Activated naive CD4-positive, alpha-beta T cell treated with anti-CD3 and anti-CD28 coated beads, Interleukin-2, amount 50 U/mL, for 16 hours (primary cell): ENCODE results near the gene TPO.
A peak's percentile ranks its signal among the peaks of the same experiment; 100 is the strongest.

Source experiments
- DNase-seq: peaks from one replicate; pipeline ENCODE4 v3.0.0-alpha.2; 2020

Gene TPO

DNA sequence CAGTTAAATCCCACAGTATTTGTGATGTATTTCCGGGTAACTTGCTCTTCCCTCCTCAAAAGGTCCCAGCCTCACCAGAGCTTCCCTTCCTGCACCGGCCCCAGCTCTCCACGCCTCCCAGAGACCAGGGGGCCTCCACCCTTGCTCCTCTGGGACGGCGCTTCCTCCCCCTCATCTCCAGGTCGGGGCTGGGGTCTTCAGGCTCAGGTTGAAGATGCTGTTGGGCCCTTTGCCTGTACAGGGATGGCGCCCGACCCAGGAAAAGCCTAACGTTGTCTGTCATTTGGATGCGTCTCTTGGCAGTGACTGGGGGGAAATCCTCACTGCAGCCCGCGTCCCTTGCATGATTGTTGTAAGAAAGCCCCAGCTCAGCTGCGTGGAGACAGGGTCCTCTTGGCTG, 126.7 kb downstream of the TPO start:
- no peak for DNase-seq

DNA sequence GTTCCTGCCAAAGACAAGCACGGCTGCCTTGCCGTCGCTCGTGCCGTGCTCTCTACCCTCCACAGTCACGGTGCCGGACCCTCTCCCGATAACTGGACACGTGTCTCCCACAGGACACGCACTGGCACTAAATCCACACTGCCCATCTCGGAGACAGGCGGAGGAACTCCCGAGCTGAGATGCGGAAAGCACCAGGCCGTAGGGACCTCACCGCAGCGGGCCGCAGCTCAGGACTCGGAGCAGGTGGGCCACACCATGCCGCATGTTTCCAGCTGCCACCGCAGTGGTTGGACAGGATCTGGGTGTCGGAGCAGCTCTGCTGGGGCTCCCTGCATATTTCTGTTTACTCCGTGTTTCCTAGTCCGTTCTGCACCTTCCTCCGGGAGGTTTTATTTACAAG, 127.2 kb downstream of the TPO start:
- DNase-seq = no peak

DNA sequence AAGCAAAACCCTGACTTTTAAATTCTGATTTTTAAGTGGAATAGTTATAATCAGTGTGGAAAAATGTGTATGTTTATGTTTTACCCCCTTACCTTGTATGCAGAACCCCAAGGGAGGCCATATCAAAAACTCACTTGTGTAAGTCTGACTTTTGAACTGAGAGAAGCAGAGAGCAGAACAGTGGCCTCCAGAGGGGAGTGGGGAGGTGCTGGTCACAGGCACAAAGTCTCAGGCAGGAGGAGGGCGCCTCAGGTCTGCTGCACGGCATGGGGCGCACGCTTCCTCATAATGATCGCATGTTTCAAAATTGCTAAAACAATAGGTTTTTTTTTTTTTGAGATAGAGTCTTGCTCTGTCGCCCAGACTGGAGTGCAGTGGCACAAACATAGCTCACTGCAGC, 127.8 kb downstream of the TPO start:
- no peak for DNase-seq

DNA sequence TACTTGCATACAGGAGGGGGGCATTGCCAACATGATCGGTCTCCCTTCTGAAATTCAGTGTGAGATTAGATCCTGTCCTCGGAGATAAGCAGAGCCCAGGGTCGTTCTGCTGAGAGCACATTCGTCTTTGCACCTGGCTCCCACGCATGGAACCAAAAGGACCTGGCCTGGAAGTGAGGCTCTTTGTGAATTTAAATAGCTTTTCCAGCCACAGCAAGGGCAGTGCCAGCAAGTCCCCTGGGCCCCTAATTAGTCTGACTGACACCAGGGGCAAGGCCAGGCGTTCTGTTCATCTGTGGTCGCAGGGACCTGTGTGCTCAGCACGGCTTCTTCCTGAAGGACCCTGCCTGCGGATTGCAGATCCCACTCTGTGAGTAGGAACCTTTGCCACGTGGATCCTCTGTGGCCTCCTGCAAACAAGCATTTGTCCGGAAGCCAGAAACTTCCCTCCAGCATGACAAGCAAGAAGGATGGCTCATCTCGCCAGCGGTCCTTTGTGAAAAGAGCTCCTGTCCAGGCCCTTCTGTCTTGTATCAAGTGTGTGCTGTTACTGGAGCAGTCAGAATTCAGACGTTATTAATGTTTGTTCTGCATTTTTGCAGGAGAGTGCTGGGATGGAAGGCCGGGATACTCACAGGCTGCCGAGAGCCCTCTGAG, 128.7 kb downstream of the TPO start:
- DNase-seq = no peak

DNA sequence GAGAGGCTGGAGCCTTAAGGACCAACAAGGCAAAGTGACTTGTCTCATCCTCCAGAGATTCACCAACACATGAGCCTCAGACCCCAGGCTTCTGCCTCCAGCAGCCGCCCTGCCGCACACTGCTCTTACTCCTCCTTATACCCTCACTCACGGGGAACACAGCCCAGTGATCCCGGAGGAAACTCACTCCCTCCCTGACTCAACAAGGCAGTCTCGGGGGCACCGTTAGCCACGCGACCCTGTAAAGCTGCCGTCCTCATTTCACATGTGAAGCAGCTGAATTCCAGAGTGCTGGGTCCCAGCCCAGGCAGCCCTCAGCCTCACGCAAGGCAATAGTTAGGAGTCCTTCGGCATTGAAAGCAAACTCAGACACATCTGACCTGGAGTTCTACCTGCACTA, 129.7 kb downstream of the TPO start:
- no peak for DNase-seq

DNA sequence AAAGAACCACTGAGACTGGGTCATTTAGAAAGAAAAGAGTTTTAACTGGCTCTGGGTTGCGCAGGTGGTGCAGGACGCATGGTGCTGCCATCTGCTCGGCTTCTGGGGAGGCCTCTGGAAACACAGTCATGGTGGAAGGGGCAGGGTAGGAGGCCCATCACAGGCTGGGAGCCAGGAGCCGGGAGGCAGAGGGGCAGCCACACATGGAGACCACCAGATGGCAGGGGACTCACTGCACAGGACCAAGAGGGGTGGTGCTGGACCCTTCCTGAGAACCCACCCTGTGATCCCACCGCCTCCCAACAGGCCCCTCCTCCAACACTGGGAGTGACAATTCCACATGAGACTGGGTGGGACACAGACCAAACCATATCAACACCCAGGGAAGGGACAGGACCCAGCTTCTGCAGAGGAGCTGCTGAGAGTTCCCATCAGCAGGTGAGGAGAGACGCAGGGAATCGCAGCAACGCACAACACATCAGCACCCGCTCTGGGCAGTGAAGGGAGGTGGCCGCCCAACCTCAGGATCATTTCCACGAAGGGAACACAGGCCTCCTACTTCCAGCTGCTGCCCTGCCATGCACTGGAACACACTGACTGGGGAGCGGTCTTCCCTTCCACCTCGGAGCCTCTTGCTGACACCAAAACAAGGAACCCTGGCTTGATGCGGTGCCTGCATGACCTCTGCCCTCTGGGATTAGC, 130.7 kb downstream of the TPO start:
- DNase-seq = no peak

DNA sequence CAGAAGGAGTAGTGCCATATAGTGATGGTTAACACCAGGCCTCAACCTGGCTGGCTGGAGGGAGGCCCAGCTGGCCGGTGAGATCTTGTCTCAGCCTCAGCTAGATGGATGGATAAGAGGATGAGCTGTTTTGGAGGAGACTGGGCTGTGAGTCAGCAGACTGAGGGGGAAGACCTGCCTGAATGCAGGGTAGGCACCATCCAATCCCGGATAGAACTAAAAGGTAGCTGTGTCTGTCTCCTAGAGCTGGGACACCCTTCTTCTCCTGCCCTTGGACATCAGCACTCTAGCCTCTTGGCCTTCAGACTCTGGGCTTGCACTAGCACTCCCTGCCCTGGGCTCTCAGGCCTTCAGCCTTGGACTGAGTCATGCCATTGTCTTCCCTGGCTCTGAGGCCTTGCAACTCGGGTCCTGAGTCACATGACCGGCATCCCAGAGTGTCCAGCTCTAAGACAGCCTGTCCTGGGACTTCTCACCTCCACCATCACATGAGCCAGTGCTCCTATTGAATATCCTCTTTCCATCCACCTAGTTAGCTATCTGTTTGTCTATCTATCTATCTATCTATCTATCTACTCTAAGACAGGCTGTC, 131.3 kb downstream of the TPO start:
- no peak for DNase-seq

DNA sequence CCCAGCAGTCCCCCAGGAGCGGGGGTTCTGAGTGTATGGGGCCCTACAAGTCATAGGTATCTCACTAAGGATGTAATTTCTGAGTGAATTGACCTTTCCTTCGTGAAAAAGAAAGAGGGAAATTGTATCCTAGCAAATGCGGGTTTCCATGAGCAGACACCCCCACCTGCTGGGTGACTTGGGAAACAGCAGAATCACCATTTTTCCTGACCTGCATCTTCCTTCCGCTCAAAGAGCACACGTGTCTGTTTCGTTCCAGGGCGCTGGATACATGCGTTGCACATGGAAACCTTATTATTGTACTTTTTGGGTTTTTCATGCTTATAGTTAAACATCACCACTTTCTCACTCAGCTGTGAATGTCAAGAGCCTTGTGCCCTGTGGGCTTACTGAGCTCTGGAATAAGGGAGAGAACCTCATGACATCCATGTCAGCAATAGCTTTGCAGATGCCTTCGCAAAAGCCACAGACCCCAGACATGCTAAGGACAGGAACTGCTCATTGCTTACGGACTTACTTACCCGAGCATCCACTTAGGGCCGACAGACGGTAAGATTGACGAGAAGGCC, 132.8 kb downstream of the TPO start:
- DNase-seq = peak; percentile 29

DNA sequence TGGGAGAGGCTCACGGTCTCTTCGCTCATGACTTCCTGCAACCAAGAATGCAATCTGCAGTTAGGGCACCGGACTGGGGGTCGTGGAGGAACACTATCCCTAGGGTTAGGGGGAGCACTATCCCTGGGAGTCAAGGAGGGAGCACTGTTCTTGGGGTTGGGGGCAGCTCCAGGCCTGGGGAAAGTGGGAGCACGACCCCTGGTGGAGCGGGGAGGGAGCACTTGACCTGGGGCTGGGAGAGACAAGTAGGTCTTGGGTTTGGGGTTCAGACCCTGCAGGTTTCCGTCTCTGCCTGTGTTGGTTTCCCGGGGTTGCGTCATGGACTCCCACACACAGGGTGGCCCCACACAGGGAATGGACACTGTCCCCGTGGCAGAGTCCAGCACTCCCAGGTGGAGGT, 133.6 kb downstream of the TPO start:
- DNase-seq = no peak

DNA sequence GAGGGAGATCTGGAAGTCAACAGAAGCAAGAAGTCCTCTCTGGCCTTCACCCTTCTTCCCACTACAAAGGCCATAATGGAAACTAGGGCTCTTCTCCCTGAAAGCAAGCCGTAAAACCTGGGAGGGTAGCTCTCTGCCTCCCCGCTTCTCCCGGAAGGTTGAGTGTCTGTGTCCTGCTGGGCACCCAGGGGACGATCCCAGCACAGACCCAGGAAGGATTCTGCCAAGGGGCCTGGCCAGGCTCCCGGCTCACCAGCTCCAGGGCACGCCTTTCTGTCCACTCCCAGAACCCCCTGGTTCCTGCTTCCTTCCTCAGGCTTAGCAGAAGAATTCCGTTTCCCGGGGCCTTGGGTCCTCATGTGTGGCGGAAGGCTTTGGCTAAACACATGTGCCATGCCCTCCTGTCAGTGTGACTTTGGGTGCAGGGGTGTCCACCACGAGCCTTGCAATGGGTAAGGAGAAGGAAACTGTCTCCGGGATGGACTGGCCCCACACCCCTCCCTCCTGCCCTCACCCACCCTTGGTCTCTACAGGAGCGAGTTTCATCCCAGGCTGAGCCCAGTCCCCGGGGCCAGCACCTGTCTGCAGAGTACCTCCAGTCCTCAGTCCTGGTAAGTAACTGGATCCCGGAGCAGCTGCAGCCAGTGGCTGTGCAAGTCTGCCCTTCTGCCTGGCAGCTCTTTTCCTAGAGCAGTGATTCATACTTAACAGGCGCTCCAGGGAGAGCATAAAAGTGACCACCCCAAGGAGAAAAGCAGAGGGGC, 135.8 kb downstream of the TPO start:
- no peak for DNase-seq

DNA sequence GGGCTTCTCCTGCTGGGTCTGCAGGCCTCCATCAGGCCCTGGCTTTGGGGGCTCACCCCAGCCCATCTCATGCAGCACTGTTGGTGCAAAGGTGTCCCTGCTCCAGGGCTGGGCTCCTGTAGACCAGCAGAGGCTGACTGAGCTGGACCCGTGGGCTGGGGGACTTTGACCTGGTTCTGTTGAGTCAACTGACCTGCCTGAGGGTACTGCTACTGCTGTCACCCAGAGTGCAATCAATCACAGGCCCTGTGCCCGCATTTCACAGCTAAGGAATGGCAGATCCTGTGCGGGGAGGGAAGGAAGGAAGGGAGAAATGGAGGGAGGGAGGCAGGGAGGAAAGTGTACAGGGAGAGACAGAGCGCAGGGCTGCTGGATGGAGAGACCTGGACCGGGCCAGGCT, 136.8 kb downstream of the TPO start:
- no peak for DNase-seq

DNA sequence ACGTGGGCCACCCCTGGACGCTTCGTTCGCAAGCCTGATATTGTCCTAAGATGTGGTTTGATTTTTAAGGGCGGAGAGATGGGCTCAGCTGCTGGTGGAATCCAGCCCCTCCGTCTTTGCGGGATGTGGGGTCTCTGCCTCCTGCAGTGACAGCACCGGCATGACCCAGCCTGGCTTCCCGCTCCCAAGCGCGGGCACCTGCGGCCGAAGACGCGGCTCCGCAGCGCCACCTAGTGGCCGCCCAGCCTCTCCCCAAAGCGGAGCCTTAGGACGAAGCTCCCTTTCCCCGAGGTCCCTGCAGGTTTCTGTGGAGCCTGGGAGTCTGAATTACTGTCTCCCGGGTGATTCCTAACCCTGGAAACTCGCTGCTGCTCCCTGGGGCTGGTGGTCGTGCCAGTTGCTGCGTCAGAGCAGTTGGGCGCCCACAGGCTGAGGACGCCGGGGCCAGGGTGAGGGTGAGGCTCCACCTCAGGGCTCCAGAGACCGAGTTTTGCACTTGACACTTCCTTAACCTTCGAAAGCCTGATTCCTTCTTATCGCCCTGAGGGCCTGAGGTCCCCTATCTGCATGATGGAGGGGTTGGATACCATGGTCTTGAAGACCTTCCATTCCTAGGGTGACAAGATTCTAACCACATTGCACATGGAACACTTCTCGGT, 137.5 kb downstream of the TPO start:
- DNase-seq = peak; percentile 70

DNA sequence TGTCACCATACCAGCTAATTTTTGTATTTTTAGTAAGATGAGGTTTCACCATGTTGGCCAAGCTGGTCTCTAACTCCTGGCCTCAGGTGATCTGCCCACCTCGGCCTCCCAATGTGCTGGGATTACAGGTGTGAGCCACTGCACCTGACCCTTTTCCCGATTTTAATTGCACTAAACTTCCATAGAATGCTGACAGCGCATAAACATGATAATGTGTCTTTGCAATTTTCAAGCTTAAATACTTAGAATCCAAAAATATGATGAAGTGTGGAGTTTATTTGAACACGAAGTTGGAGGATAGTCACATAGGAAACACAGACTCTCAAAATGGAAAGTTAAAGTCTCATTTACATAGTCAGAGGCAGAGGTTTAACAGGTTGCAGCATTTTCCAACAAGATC, 138.6 kb downstream of the TPO start:
- DNase-seq = no peak

DNA sequence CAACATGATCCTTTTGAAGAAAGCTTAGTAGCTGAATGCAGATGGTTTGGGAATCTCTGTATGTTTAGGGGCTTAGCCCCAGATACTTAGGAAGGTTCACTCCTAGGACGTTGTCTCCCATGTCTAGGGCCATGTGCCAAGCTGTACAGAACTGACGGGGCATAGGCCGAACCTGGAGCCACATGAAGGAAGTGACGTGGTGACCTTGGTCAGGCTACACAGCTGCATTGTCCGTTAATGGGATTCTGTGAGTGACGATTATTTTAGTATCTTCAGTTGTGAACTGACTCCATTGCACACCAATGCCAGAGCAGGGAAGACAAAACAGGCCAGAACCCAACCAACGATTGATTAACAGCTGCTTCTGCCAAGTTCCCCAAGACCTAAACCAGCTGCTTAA, 139.3 kb downstream of the TPO start:
- DNase-seq = no peak

DNA sequence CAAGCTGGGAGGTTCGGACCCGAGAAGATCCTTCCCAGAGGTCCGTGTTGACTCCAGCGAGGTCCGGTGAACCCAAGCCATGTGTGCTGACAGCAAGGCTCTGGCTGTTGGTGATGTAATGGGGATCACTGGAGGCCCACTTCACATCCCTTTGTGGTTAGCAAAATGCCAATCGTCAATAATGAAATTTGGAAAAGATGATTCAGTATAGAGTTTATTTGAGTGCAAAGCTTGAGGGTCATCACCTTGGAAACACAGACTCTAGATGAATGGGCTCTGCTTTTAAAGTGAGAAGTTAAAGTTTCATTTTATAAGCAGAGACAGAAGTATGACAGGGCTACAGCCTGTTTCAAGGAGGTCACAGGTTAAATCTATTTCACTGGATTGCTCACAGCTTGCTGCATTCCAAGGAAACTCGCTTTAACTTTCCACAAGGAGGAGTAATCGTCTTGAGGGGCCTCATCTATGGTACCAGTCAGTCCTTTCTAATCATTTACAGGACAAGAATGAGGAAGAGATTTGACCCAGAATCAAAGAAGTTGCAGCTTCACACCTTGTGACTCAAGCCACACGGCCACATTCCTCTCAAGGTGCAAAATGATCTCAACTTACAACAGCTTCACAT, 140.5 kb downstream of the TPO start:
- no peak for DNase-seq

DNA sequence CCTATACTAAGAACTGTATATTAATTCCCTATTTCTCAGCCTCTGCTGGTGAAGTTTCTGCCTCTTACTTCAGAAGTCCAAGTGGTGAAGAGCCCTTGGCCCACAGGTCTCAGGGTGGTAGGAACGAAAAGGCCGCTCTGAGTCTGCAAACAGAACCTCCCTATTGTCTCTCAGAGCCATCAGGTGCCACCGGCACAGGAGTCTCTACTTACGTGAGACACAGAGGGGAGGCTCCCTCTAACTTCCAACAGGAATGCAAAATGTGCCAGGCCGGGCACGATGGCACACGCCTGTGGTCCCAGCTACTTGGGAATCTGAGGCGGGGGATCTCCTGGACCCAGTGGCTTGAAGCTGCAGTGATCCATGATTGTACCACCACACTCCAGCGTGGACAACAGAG, 143.0 kb downstream of the TPO start:
- no peak for DNase-seq

DNA sequence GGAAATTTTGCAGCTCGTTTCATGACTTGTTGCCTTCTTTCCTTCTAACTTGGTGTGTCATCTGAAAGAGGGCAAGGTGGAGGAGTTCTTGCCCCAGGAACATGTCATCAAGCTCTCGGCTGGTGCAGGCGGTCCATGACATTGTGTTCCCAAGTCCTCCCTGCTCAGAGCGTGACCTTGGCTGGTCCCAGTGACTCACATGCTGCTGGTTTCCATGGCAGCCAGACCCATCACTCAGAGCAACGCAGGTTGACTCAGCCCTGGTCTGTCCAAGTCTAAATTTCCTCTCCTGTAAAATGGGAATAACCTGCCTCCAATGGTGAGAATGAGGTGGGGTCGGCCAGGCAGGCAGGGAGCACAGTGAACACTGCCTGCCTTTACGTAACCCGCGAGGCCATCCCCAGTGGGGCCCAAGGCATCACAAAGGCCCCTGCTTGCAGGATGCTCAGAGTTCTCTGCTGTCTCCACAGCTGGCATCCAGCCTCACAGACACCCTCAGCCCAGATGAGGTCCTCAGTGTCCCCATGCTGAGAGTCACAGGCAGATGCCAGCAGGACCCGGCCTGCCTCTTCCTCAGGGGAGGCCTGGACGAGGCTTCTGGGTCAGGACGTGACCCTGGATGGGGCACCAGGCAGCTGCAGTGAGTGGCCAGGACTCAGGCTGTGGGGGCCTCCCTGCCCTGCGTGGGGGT, 143.7 kb downstream of the TPO start:
- DNase-seq = no peak

DNA sequence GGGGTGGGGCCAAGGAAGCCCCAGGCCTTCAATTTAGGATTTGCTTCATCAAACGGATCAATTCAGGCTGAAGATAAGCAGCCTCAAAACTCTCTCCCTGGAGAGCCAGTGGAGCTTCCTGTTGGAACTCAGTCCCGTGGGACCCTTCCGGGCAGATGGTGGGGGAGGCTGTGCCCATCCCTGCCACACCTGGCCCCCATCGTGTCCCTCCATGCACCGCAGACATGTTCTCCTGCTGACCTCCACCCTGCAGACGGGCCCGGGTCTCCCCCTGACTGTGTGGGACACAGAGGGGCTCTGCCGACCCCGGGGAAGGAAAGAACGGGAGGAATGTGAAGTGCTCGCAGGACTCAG, 144.2 kb downstream of the TPO start:
- DNase-seq = no peak

DNA sequence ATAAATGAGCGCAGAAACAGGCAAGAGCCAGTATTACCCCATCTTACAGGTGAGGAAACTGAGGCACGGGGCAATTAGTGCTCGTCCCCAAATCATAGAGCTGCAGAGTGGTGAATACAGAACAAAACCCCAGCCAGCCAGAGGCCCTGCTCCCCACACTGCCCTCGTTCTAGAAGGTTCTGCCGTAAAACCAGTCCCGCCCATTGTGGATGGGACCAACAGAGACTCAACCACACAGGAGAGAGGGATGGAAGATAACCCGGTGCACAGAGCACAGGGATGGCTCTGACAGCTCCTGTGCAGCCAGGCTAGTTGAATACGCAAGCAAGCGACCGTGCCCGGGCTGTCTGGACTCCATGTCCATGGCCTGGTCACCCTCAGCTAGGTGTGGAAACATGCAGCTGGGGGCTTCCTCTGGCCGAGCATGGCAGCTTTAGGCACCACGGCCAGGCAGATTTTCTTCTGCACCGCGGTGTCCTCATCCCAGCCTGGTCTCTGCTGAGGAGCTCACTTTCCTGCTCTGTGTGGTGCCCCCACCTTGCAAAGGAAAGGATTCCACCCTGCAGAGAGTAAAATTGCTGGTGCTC, 146.4 kb downstream of the TPO start:
- no peak for DNase-seq

DNA sequence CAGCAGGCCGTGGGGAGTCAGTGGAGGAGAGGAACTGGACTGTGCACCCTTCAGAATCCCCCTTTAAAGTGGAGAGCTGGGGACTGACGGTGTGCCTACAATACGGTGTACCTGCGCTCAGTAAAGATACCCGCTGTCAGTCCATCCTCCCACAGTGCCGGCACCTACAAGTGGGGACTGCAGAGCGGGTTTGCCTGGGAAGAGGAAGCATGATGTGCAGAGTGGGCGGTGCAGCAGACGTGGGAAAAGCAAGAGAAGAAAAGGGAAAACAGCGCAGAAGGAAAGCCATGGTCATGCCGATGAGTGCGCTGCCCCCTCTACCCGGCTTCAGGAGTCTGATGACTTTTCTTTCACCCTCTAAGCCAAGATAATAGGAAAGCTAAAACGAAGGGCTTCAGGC, 148.0 kb downstream of the TPO start:
- DNase-seq = no peak

DNA sequence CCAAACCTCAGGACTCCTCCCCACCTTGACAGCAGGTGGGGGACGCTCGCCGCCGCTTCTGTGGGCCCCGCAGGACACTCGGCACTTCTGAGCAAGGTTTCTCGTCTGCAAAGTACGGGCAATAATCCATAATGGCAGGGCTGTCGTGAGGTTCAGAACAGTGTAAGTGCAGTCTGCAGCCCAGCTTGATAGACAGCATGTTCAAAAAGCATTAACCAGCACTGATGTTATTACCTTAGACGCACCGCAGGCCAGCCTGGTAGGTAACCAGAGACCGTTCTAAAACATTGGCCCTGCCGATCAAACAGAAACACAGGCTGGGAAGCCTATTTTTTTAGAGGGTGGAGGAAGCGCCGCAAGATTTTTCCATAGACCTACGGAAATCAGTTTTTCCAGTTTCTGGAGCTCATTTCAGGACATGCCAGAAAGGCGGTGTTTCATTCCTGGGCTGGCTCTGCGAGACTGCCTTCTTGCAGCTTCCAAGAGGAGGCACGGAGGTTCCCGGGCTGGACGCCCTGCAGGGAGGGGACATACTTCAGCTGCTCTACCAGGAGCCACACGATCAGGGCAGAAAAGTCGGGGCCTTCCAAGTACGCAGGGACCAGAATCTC, 148.7 kb downstream of the TPO start:
- DNase-seq = no peak
